Bone marrow (tissue), 2 donors: ENCODE measurements around the gene NRG4.
"Not testable (repeated sequence)": the region's sequence is repeated elsewhere in the genome, so short reads cannot be mapped to it uniquely, and the experiment has no call there.

Source experiments
- DNase-seq, 2 donors: peaks; one replicate each; lab custom pipeline; 2025; lab: John Stamatoyannopoulos, UW

NRG4 gene

DNA sequence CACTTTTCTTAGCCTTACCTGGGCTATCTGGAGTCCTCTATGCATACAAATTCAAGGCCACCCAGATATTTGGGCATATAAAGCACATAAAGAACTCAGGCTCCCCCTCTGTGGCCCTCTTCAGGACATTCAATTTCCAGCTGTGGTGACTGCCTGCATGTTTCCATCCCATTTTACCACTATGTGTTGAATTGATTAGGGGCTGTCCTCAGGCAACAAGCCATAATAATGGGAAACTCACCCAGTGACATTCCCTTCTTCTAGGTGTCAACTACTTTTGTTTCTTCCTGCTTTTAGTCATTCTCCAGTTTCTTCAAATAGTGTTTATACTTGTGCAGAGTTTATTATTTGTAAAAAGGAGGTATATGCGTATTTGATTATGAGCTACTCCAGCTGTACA is 18.0 kb downstream of the NRG4 start:
- no peak for DNase-seq

DNA sequence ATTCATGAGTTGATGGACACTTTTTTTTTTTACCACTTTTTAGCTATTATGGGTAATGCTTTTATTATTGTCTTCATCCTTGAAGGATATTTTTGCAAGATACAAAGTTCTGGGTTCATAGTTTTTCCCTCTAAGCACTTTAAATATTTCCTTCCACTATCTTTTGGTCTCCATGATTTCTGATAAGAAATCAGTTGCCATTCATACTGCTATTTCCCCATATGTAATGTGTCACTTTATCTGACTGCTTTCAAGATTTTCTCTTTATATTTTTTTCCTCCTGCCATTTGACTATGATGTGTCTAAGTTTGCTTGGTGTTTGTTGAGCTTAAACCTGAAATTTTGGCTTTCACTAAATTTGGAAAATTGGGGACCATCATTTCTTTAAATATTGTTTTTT is 19.3 kb downstream of the NRG4 start:
- DNase-seq: no peak

DNA sequence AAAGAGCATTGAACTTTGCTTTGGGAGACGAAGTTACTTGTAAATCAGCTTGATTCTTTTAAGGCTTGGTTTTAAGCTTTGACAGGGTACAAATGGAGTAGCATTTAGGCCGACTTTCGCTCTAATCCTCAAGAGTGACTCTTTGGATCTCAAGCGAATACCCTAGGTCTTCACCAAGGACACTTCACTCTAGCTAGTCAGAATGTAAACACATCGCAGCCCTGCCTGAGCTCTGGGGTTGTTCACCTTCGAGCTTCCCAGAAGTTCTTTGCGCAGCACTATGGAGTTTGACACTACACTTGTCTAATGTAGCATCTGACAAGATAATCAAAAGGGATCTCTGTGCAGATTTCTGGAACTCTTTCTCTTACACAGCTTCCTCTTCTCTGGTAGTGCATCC is 22.3 kb downstream of the NRG4 start:
- no peak for DNase-seq

DNA sequence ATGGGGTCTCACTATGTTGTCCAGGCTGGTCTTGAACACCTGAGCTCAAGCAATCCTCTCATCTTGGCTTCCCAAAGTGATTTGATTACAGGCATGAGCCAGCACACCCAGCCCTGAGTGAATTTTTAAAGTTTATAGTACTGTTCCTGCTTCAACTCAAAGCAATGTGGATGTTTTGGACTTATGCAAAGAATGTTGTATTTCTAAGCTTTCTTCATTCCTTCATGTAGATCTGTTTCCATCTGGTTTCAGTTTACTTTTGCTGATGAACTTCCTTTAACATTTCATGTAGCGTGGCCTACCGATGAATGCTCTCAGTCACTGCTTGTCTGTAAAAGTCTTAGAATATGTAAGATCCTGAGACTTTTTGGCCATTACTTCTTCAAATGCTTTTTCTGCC is 23.2 kb downstream of the NRG4 start:
- no peak for DNase-seq

DNA sequence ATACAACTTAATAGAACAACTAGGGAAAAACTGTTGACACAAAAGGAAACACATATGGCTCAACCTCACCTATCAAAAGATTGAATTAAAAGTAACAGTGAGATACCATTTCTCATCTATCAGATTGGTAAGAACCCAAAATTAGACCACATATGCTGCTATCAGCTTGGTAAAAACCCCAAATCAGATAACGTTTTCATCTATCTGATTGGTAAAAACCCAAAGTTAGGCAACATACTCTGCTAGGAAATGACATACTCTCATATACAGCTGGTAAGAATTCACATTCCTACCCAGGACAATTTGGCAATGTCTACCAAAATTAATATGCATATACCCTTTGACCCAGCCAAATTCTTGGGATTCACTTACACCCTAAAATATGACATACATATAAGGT is 26.3 kb downstream of the NRG4 start:
- no peak for DNase-seq

DNA sequence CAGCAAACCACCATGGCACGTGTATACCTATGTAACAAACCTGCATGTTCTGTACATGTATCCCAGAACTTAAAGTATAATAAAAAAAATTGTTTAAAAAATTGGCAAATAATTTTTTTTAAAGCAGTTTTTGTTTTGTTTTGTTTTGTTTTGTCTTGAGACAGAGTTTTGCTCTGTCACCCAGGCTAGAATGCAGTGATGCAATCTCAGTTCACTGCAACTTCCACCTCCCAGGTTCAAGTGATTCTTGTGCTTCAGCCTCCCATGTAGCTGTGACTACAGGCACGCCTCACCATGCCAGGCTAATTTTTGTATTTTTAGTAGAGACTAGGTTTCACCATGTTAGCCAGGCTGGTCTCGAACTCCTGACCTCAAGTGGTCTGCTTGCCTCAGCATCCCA is 27.5 kb downstream of the NRG4 start:
- DNase-seq: not testable (repeated sequence)

DNA sequence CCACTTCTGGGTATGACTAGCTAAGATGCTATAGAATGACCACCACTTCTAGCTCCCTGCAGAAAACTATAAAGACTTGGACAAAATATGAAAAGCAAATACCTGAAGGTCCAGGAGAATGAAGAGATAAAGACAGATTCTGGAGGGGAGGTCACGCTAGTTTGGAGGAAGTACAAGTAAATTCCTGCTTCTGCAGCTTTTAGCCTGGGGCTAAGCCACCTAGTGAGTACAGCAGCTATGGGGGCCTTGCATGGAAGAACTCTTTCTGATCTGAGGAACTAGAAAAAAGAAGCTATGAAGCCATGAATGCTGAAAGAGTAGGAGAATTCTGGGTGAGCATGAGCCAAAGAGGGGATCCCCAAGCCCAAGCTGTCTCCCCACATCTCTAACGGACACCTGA is 29.8 kb downstream of the NRG4 start:
- DNase-seq: no peak

DNA sequence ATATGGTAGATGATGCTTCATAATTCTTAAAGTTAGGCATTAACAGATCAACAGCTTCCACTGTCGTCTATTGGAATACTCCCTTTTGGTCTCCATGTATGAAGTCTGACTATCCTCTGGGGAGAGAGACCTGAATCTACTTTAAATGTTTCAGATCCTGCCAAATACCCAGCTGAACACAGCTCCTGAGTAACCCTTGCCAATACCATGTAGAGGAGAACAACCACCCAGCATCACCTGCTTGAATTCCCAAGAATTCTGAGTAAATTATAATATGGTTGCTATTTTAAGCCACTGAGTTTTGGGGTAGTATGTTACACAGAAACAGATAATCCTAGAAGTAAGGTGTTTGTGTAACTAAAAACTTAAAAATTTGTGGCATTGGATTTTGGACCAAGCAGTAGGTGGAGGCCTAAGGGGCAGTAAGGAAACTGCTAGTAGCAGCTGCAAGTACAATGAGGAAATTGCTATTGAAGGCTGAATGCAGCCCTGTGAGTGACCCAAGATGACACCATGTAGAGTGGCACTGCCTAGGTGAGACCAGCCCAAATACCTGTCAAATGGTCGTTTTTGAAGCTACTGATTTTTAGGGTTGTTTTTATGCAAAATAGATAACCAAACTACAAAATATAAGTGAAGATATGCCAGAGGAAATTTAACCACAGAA is 30.9 kb downstream of the NRG4 start:
- DNase-seq: no peak

DNA sequence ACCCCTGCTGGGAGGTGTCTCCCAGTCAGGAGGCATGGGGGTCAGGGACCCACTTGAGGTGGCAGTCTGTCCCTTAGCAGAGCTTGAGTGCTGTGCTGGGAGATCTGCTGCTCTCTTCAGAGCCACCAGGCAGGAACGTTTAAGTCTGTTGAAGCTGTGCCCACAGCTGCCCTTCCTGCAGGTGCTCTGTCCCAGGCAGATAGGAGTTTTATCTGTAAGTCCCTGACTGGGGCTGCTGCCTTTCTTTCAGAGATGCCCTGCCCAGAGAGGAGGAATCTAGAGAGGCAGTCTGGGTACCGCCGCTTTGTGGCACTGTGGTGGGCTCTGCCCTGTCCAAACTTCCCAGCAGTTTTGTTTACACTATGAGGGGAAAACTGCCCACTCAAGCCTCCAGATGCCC is 35.5 kb downstream of the NRG4 start:
- not testable (repeated sequence) for DNase-seq

DNA sequence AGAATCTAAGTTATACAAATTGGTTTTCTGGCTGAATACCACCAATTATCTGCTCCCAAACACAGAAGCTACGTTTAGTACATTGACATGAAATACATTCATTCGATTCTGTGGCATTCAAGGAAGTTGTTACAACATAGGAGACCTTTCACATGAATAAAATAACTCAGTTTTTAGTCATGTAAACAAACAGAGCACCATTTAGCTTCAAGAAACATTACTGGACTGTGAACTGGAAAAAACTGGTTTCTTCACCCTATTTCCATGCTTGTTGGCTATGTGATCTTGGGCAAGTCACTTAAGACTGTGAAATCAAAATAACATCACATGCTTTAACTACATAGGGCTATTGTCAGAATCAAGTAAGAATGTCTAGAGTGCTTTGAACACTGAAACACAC is 46.2 kb downstream of the NRG4 start:
- DNase-seq: no peak

DNA sequence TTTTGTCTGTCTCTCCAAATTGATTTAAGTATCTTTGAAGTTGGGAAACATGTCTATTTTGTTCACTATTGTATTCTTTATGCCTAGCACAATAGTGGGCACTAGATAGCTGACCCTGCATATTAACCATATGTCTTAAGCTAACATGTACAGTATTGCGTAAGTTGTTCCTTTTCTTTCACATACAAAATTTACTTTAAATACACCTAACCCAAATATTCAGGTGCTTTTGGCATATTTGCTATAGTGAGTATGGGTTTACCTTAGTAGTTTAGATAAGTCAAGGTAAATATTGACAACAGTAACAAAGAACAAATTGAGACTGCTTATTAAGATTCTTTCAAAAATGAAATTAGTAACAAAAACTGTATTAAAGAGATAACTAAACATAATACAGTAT is 50.9 kb downstream of the NRG4 start:
- no peak for DNase-seq

DNA sequence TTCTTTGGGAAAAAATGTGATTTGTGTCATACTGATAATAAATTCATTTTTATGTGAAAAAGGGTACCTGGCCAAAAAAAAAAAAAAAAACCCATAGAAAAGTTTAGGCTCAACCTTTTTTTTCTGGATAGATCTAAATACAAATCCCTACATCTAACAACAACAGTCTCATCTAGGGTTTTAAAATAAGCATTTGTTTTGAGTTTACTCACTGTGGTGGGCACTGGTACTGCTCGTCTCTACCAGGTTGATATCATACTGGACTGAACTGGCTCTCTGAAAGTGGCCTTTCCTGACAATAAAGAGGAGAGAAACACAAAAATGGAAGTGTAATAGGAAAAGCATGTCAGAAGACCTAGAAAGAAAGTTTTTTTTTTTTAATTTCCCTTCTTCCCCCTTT is 56.5 kb downstream of the NRG4 start:
- DNase-seq: no peak

DNA sequence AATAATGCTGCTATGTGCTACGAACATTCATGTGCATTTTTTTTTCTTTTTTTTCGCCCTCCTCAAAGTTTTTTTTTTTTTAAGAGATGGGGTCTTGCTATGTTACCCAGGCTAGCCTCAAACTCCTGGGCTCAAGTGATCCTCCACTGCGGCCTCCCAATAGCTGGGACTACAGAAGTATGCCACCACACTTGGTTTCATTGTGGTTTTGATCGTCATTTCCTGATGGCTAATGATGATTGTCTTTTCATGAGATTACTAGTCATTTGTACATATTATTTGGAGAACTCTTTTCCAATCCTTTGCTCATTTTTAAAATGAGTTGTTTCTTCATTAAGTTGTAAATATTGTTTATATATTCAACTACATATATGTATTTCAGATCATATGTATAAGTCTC is 59.7 kb downstream of the NRG4 start:
- no peak for DNase-seq

DNA sequence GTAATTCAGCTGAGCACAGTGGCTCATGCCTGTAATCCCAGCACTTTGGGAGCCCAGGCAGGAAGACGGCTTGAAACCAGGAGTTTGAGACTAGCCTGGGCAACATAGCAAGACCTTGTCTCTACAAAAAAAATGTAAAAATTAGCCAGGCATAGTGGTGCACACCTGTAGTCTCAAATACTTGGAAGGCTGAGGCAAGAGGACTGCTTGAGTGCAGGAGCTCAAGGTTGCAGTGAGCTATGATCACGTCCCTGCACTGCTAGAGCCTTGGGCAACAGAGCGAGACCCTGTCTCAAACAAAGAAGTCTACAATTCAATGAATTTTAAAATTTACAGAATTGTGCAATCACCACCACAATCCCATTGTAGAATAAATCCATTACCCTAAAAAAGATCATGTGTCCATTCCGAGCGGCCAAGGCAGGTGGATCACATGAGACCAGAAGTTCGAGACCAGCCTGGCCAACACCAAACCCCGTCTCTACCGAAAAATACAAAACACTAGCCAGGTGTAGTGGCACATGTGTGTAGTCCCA is 63.4 kb downstream of the NRG4 start:
- no peak for DNase-seq

DNA sequence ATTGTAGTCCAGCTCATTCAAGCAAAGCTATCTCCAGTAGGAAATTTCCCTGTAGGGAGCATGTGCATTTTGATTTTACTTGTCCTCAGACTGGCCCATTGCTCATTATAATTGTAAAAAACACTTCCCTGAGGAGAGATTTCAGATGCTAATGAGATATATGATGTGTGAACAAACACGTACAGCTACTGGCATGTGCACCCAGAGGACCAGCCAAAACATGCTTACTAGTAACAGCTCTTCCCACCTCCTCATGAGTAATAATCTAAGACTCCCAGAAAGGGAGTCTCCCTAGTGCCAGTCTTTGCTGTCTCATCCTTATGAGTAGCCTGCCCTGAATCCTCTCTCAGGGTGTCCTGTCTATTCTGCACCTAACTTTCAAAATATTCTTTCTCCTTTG is 65.1 kb downstream of the NRG4 start:
- DNase-seq: no peak

DNA sequence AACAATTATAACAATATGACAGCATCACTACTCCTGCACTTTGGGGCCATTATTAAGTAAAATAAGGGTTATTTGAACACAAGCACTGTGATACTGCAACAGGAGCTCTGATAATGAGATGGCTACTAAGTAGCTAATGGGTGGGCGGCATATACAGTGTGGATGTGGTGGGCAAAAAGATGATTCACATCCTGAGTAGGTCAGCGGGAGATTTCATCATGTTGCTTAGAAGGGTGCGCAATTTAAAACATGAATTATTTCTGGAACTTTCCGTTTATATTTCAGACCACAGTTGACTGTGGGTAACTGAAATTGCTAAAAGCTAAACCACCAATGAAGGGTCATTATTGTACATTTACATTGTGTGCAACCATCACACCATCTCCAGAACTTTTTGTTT is 66.3 kb downstream of the NRG4 start:
- peak in 1 of 2 donors; percentile 14 for DNase-seq

DNA sequence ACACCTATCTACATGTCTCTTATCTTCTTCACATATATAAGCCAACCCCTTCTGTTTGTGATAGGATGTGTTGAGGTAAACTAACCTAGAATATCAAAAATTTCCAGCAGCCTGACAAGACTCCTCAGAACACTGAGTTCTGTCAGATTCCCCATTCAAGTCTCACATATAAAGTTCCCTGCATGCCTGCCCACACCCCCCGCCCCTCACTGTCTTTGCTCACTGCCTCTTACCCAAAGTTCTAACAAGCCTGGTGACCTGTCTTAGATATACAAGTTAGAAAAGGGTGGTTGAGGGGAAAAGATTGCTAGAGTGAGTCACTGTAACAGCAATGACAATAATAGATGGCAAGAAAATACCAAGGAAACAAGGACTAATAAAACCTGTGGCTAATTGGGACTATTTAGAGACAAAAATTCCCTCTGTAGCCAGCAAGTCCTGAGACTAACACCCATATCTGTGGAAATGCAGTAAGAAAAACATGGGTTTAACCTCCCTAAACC is 68.5 kb downstream of the NRG4 start:
- no peak for DNase-seq

DNA sequence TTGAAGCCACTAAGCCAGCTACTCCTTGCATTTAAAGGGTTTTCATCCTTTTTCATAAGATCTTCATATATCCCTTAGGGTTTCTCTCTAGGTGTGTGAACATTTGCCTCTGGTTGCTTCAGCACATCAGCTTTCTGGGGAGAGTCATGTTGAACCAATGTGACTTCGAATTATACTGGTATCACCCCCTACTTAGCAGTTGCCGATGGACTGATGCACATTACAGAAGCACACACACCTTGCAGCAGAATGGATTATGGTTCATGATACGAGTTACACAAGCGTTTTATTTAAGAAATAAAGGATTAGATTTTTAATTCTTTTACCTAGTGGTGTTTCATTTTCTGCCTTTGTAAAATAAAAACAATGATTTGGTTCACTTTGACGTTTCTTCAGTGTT is 69.0 kb downstream of the NRG4 start:
- DNase-seq: no peak

DNA sequence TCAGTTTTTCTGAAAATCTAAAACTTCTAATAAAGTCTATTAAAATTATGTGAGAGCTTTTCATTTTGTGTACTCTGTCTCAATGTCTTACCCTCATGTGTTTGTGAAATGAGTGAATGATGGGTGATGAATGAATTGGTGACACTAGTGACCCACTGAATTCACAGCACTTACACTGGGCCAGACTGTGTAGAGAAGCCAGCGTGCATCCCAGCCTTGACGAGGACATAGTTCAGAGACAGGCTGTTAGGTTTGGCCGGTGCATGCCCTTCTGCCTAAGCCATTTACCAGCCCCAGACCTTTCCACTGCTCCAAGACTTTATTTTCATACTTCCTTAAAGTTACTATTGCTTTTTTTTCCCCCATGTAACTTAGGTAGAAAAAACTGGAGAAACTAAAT is 69.8 kb downstream of the NRG4 start:
- DNase-seq: no peak

DNA sequence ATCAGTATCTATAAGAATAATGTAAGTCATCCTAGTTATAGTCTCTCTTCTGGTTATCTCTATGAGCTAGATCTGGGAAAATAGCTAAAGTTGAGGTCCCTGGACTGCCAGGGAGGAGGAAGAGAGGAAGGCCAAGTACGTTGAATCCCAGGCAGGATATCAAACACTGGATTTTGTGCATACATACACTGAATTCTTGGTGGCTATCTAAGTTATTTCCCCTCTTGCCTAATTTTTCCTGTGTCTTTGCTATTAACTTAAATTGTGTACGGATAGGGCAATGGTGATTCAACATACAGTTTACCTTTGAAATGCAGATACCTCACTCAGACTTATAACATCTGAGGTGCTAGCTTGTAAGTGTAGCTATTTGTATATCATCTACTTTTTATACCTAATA is 81.4 kb downstream of the NRG4 start:
- DNase-seq: no peak

DNA sequence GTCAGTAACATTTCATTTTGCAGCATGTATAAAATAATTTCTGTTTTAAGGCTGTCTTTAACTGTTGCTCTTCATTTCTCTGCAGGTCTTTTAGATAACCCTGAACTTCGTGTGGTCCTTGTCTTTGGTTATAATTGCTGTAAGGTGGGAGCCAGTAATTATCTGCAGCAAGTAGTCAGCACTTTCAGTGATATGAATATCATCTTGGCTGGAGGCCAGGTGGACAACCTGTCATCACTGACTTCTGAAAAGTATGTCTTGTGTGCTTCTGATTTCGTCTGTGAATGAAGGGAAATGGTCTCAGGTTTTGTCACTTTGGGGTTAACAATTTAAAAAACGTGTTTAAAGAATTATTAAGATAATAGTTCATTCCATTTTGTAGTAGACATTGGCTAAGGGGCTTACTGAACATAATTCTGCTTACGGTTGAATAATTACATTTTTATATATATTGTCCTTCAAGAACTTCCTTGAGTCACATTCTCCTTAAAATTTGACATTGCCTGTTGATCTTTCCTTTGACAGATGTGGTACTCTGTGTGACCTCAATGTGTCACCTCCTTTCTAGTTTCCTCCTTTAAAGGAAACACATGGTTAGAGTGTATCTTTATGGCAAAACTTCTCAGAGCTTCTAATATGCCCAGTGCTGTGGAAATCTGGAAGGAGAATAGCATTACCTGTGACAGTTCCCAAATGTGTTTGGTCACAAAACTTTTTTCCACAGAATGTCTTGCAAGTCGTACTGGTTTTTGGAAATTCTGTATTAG is 82.2 kb downstream of the NRG4 start:
- DNase-seq: peak in 1 of 2 donors; percentile 52

DNA sequence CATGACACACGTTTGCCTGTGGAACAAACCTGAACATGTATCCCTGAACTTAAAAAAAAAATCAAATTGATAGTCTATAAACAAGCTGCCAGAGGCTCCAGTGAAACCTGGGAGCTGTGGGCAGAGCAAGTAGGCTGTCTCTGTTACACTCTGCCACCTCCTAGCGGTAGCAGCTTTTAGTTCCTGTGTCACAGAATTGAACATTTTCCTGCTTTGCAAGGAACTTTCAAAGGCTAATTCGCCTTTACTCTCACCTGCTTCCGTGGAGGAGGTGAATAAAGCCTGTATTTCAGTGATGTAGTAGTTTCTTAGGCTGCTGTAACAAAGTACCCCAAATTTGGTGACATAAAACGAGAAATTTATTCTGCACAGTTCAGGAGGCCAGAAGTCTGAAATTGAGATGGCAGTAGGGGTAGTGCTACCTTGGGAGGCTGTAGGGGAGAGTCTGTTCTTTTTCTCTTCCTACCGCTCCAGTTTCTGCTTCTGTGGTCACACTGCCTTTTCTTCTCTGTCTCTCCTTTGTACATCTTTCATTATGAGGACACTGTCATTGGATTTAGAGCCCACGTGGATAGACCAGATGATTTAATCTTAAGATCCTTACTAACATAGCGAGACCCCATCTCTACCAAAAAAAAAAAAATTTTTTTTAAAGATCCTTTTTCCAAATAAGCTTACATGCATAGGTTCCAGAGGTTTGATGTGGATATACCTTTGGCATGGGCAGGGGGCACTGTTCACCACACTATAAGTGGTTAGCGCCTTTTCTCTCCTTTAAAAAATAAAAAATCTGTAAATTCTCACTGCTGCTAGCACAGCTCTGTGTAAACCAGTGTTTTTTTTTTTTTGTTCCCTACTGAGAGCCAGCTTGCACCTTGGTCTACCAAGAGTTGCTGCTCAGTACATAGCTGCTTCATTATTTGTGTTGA is 83.3 kb downstream of the NRG4 start:
- no peak for DNase-seq
